Activated CD4-positive, alpha-beta T cell treated with anti-CD3 and anti-CD28 coated beads, Interleukin-10, Interleukin-2, amounts not matched to agents 100 ng/mL and 50 ng/mL, durations not matched to agents 16 hours and 8 hours (primary cell): Measurements from ENCODE around the gene RALGDS.
A peak's percentile ranks its signal among the peaks of the same experiment; 100 is the strongest.

ENCODE experiments used
- DNase-seq: peaks from one replicate; pipeline ENCODE4 v3.0.0-alpha.2; 2020

RALGDS gene

GRCh38 chr9:133117271-133118178 lies 3.5 kb downstream of the RALGDS start:
- DNase-seq, result no peak

- no peak for DNase-seq
Measured at GRCh38 chr9:133116346-133117231, 4.5 kb downstream of the RALGDS start.

- DNase-seq, result peak; percentile 90
Measured at GRCh38 chr9:133115604-133116345, 5.3 kb downstream of the RALGDS start.

GRCh38 chr9:133114886-133115603 lies 6.0 kb downstream of the RALGDS start:
- DNase-seq, result peak; percentile 38

GRCh38 chr9:133113949-133114885 lies 6.8 kb downstream of the RALGDS start:
- DNase-seq, result no peak

GRCh38 chr9:133113163-133113948 lies 7.7 kb downstream of the RALGDS start:
- peak; percentile 50 for DNase-seq

GRCh38 chr9:133112663-133113026 lies 8.4 kb downstream of the RALGDS start:
- DNase-seq, result peak; percentile 72

GRCh38 chr9:133111808-133112662 lies 9.0 kb downstream of the RALGDS start:
- DNase-seq, result no peak

- DNase-seq, result no peak
Measured at GRCh38 chr9:133109931-133110650, 10.9 kb downstream of the RALGDS start.

GRCh38 chr9:133108794-133109641 lies 12.0 kb downstream of the RALGDS start:
- no peak for DNase-seq

GRCh38 chr9:133107961-133108793 lies 12.9 kb downstream of the RALGDS start:
- DNase-seq, result no peak

GRCh38 chr9:133107245-133107722 lies 13.8 kb downstream of the RALGDS start:
- DNase-seq, result no peak

GRCh38 chr9:133106511-133107244 lies 14.4 kb downstream of the RALGDS start:
- DNase-seq, result no peak

GRCh38 chr9:133105461-133105770 lies 15.6 kb downstream of the RALGDS start:
- DNase-seq, result no peak

- no peak for DNase-seq
Measured at GRCh38 chr9:133104718-133105460, 16.2 kb downstream of the RALGDS start.
